HepG2 (cell line): ENCODE data around the gene VSIG8. TPM values are rescaled to one million over a fixed set of nuclear protein-coding genes. Genes with fewer than 3 reads are reported as not detected.

Source experiments
- ATAC-seq: fragments of 200-7000 bp; cut with Tn5 transposase; 3 replicates; pipeline ENCODE4 v1.9.1; 2020; ENCODE audit warnings: mild to moderate bottlenecking, moderate library complexity
- BruUV-seq: library from RNA; stranded (reverse); fragments of 400-500 nt; replicated peaks from 2 replicates; lab custom pipeline; 2021; lab: Mats Ljungman, UMichigan
- CTCF ChIA-PET: fragments of 300-600 bp; formaldehyde crosslinking; extraction: SDS; loops from one replicate; lab custom pipeline; 2021; ENCODE audit warnings: low total read pairs, inconsistent platforms, low intra/inter-chr PET ratio; lab: Yijun Ruan, JAX
- POLR2A ChIA-PET: fragments of 350-600 bp; sonication (Branson Sonifier 250); formaldehyde crosslinking; loops from one replicate; lab custom pipeline; 2020; ENCODE audit warnings: antibody characterized with exemption, inconsistent platforms; lab: Yijun Ruan, JAX
- DNase-seq: peaks from one replicate; pipeline ENCODE4 v3.0.0-alpha.2; 2015; ENCODE audit warnings: low spot score
- FAIRE-seq: peaks from 3 replicates; lab custom pipeline; 2011; peaks lifted over from hg19 to GRCh38; lab: Jason Lieb, UNC
- H2AFZ ChIP-seq: one replicate; pipeline ENCODE4 v1.6.1; 2011; ENCODE audit warnings: low read length, inconsistent platforms
- H3K27ac ChIP-seq: fragments of 300-600 bp; 3 replicates; pipeline ENCODE4 v1.8.0; 2011; ENCODE audit warnings: mixed run types, mild to moderate bottlenecking, mixed read lengths, low read length, inconsistent platforms; ENCODE audit not compliant: insufficient read depth; ENCODE audit errors: extremely low read length
- H3K27me3 ChIP-seq, 2 experiments: fragments of 200-600 bp in 1 of 2; 2 replicates in 1 of 2; 3 replicates in 1 of 2; pipeline versions ENCODE4 v1.6.0 to v1.8.0; 2011; ENCODE audit warnings: low read length in 2 of 2, mild to moderate bottlenecking in 2 of 2, moderate library complexity in 2 of 2, inconsistent platforms in 1 of 2; ENCODE audit not compliant: insufficient read depth in 2 of 2, control insufficient read depth in 1 of 2
- H3K36me3 ChIP-seq, 2 experiments: fragments of 200-600 bp in 1 of 2; replicated peaks in 1 of 2; 2 replicates in 1 of 2; 3 replicates in 1 of 2; pipeline versions ENCODE4 v1.5.1 to v1.8.0; 2011; ENCODE audit warnings: low read length in 2 of 2, inconsistent platforms in 1 of 2; ENCODE audit not compliant: insufficient read depth in 2 of 2, control insufficient read depth in 1 of 2
- H3K4me1 ChIP-seq: 2 replicates; pipeline ENCODE4 v1.5.1; 2012; ENCODE audit warnings: low read length, inconsistent platforms; ENCODE audit not compliant: insufficient read depth
- H3K4me2 ChIP-seq: 2 replicates; pipeline ENCODE4 v1.6.0; 2011; ENCODE audit warnings: low read depth, low read length, inconsistent platforms
- H3K4me3 ChIP-seq, 3 experiments: fragments of 200-600 bp in 1 of 3; sonication (generic), shearing (Covaris generic) in 1 of 3; replicated peaks in 1 of 3; 2 replicates each; pipeline ENCODE4 v1.5.1; 2011 to 2016; ENCODE audit warnings: low read length in 3 of 3, inconsistent platforms in 2 of 3, low read depth in 2 of 3, mild to moderate bottlenecking in 2 of 3, control low read depth in 1 of 3, mixed read lengths in 1 of 3; ENCODE audit not compliant: insufficient read depth in 1 of 3
- H3K79me2 ChIP-seq: one replicate; pipeline ENCODE4 v1.6.1; 2011; ENCODE audit warnings: low read length, inconsistent platforms; ENCODE audit not compliant: insufficient read depth
- H3K9ac ChIP-seq: 2 replicates; pipeline ENCODE4 v1.6.0; 2011; ENCODE audit warnings: mild to moderate bottlenecking, low read depth, low read length, inconsistent platforms; ENCODE audit not compliant: insufficient read depth
- H3K9me3 ChIP-seq: 2 replicates; pipeline ENCODE4 v1.5.1; 2012; ENCODE audit warnings: mild to moderate bottlenecking, low read length
- H4K20me1 ChIP-seq: 2 replicates; pipeline ENCODE4 v1.6.0; 2011; ENCODE audit warnings: inconsistent platforms, mild to moderate bottlenecking, low read length, moderate library complexity; ENCODE audit not compliant: insufficient read depth
- IRF9 ChIP-seq: sonication (generic); formaldehyde crosslinking; IDR thresholded peaks from 2 replicates; pipeline ENCODE4 v1.8.0; 2022; ENCODE audit warnings: missing genetic modification reagents, mild to moderate bottlenecking, borderline replicate concordance
- MED13 ChIP-seq: sonication (generic); formaldehyde crosslinking; IDR thresholded peaks from 2 replicates; pipeline ENCODE4 v1.5.0; 2020; ENCODE audit warnings: missing genetic modification reagents
- PATZ1 ChIP-seq: sonication (generic); formaldehyde crosslinking; IDR thresholded peaks from 2 replicates; pipeline ENCODE4 v1.4.0; 2020; ENCODE audit warnings: missing genetic modification reagents
- ZBTB1 ChIP-seq: sonication (generic); formaldehyde crosslinking; IDR thresholded peaks from 2 replicates; pipeline ENCODE4 v1.4.0; 2020; ENCODE audit warnings: missing genetic modification reagents, borderline replicate concordance
- ZNF687 ChIP-seq: sonication (generic); formaldehyde crosslinking; IDR thresholded peaks from 2 replicates; pipeline ENCODE4 v1.5.1; 2020; ENCODE audit warnings: mild to moderate bottlenecking, missing genetic modification reagents, moderate library complexity
- WGBS: methylation state at CpG from one replicate; pipeline ENCODE4 v1.1.6; 2017; ENCODE audit warnings: low lambda C conversion rate; 5-methylcytosine and 5-hydroxymethylcytosine counted together
- in situ Hi-C: cut with HindIII; loops from 2 replicates; pipeline ENCODE4 v1.10.0; 2017; ENCODE audit warnings: low pct_unique_long_range_greater_than_20kb; ENCODE audit not compliant: extremely low pct_ligation_motif_present
- intact Hi-C: fragments of 100-400 bp; cut with micrococcal nuclease; formaldehyde crosslinking; loops from one replicate; pipeline ENCODE4 v1.10.0; 2022; ENCODE audit not compliant: unreplicated experiment
- microRNA-seq: library from miRNA; unstranded; fragments of <30 nt; microRNA quantifications from one replicate; pipeline ENCODE4, GENCODE V29; 2020
- polyA plus RNA-seq, 8 experiments: library from polyadenylated mRNA; depleted of rRNA in 3 of 8; stranded (reverse) in 7 of 8; unstranded in 1 of 8; fragments of >200 nt; fragmentation: Illumina TruSeq in 4 of 8; extraction: Trizol in 4 of 8; gene quantifications; 2 replicates each; pipeline versions ENCODE4 v1.2.1 to v1.2.3, GENCODE V29; 2011 to 2016; ENCODE audit warnings: low read depth in 4 of 8, missing spikeins in 1 of 8, mixed read lengths in 1 of 8; ENCODE audit not compliant: insufficient read depth in 1 of 8
- small RNA-seq, 3 experiments: library from RNA; depleted of rRNA; stranded (forward); fragments of <200 nt; gene quantifications; one replicate each; pipeline ENCODE3, GENCODE V24; 2012; ENCODE audit warnings: low read depth in 2 of 3, low replicate concordance in 1 of 3; ENCODE audit not compliant: insufficient read length in 3 of 3, insufficient read depth in 2 of 3
- total RNA-seq, 5 experiments: library from RNA; depleted of rRNA; stranded (reverse); fragments of >200 nt; fragmentation: Illumina TruSeq; extraction: Trizol; gene quantifications; 2 replicates each; pipeline ENCODE4 v1.2.3, GENCODE V29; 2016; ENCODE audit warnings: low read depth in 1 of 5

VSIG8 gene
- total and polyA plus RNA-seq, 2 of the 13 experiments (the other 11 are each of a cell fraction or from before 2014, with no cell fraction given) = not detected

- TF ChIP-seq ZNF687 (CRISPR knock-in tag) = no peak
- TF ChIP-seq MED13 = no peak
These were observed 46.5 kb downstream of the VSIG8 start (continued) for GRCh38 chr1:159815926-159816325.

- FAIRE-seq = no peak
- ChIA-PET CTCF (no interaction called here), POLR2A (no interaction called here)
- ATAC-seq = no peak
- H3K79me2 ChIP-seq = no peaks in the 10 kb centered on the region
- no peak for DNase-seq
- in situ Hi-C loops = no loop called here
- intact Hi-C loops = no loop called here
- no peaks in the 10 kb centered on the region for H4K20me1 ChIP-seq
- H3K4me2 ChIP-seq = no peak overlapping the region
- no peak overlapping the region for H2AFZ ChIP-seq
- 0% methylated on average over 2 of the region's 2 CpGs for WGBS
- TF ChIP-seq PATZ1 (CRISPR knock-in tag) = no peak
- no peak for TF ChIP-seq ZBTB1
- TF ChIP-seq IRF9 (CRISPR knock-in tag) = no peak
- no peaks in the 10 kb centered on the region for H3K36me3 ChIP-seq
- H3K9ac ChIP-seq = no peak overlapping the region
- no peaks in the 10 kb centered on the region for H3K9me3 ChIP-seq
- H3K4me1 ChIP-seq = no peaks in the 10 kb centered on the region
- peaks cover 4 to 7% of the 10 kb centered on the region in 2 experiments; a peak in 3 of 5 replicates for H3K27me3 ChIP-seq
- no TSS peak for BruUV-seq
- no peak overlapping the region for H3K27ac ChIP-seq
- H3K4me3 ChIP-seq = no peak overlapping the region
These were observed 57.5 kb downstream of the VSIG8 start for GRCh38 chr1:159804924-159805323.

Small RNA genes lying within 50 kb of the gene (microRNA-seq; reads per million reads assigned to microRNA genes)
- gene MIR4259 = not detected

Small RNA genes lying within 50 kb of the gene (small RNA-seq; reads per million reads assigned to genes)
- gene MIR4259 = 0 reads per million in 3 experiments
- gene RF00570 = 0 to 0.10 (median 0) reads per million in 3 experiments

Other genes with a start within 250 kb of the VSIG8 start
- gene CRP, start 148.1 kb downstream of the VSIG8 start, total RNA-seq (2016; rRNA removed; fragmentation: Illumina TruSeq; extraction: Trizol) = not detected in 2 replicates
- not detected in 2 replicates for gene CRP, start 148.1 kb downstream of the VSIG8 start, polyA plus RNA-seq (2011; rRNA removed)
- gene DUSP23, start 81.7 kb downstream of the VSIG8 start, total RNA-seq (2016; rRNA removed; fragmentation: Illumina TruSeq; extraction: Trizol) = not detected in 2 replicates
- gene DUSP23, start 81.7 kb downstream of the VSIG8 start, polyA plus RNA-seq (2011; rRNA removed) = not detected in 2 replicates
- gene FCRL6, start 60.3 kb downstream of the VSIG8 start, total RNA-seq (2016; rRNA removed; fragmentation: Illumina TruSeq; extraction: Trizol) = not detected in 2 replicates
- not detected in 2 replicates for gene FCRL6, start 60.3 kb downstream of the VSIG8 start, polyA plus RNA-seq (2011; rRNA removed)
- gene SLAMF8, start 35.8 kb downstream of the VSIG8 start, total RNA-seq (2016; rRNA removed; fragmentation: Illumina TruSeq; extraction: Trizol) = not detected in 2 replicates
- gene SLAMF8, start 35.8 kb downstream of the VSIG8 start, polyA plus RNA-seq (2011; rRNA removed) = not detected in 2 replicates
- gene CFAP45, start 37.5 kb upstream of the VSIG8 start, total RNA-seq (2016; rRNA removed; fragmentation: Illumina TruSeq; extraction: Trizol) = not detected in 2 replicates
- gene CFAP45, start 37.5 kb upstream of the VSIG8 start, polyA plus RNA-seq (2011; rRNA removed) = not detected in 2 replicates
- gene TAGLN2, start 62.9 kb upstream of the VSIG8 start, total RNA-seq (2016; rRNA removed; fragmentation: Illumina TruSeq; extraction: Trizol) = 6.7 and 9.7 TPM in 2 replicates
- gene TAGLN2, start 62.9 kb upstream of the VSIG8 start, polyA plus RNA-seq (2011; rRNA removed) = 17.2 and 21.2 TPM in 2 replicates
- not detected in 2 replicates for gene IGSF9, start 83.0 kb upstream of the VSIG8 start, total RNA-seq (2016; rRNA removed; fragmentation: Illumina TruSeq; extraction: Trizol)
- 0.03 and 0.04 TPM in 2 replicates for gene IGSF9, start 83.0 kb upstream of the VSIG8 start, polyA plus RNA-seq (2011; rRNA removed)
- gene SLAMF9, start 91.6 kb upstream of the VSIG8 start, total RNA-seq (2016; rRNA removed; fragmentation: Illumina TruSeq; extraction: Trizol) = not detected in 2 replicates
- 0.55 and 0.82 TPM in 2 replicates for gene SLAMF9, start 91.6 kb upstream of the VSIG8 start, polyA plus RNA-seq (2011; rRNA removed)
- 2.9 and 4.6 TPM in 2 replicates for gene PIGM, start 169.3 kb upstream of the VSIG8 start, total RNA-seq (2016; rRNA removed; fragmentation: Illumina TruSeq; extraction: Trizol)
- 3.4 TPM in 2 replicates for gene PIGM, start 169.3 kb upstream of the VSIG8 start, polyA plus RNA-seq (2011; rRNA removed)
- gene KCNJ10, start 207.5 kb upstream of the VSIG8 start, total RNA-seq (2016; rRNA removed; fragmentation: Illumina TruSeq; extraction: Trizol) = 4.1 and 4.4 TPM in 2 replicates
- 9.9 and 10.3 TPM in 2 replicates for gene KCNJ10, start 207.5 kb upstream of the VSIG8 start, polyA plus RNA-seq (2011; rRNA removed)
- gene KCNJ9, start 218.9 kb upstream of the VSIG8 start, total RNA-seq (2016; rRNA removed; fragmentation: Illumina TruSeq; extraction: Trizol) = not detected in 2 replicates
- gene KCNJ9, start 218.9 kb upstream of the VSIG8 start, polyA plus RNA-seq (2011; rRNA removed) = not detected in 2 replicates
- 8.0 and 24.0 TPM in 2 replicates for gene IGSF8, start 236.0 kb upstream of the VSIG8 start, total RNA-seq (2016; rRNA removed; fragmentation: Illumina TruSeq; extraction: Trizol)
- gene IGSF8, start 236.0 kb upstream of the VSIG8 start, polyA plus RNA-seq (2011; rRNA removed) = 41.0 and 52.1 TPM in 2 replicates